Spinal cord (tissue), 10 donors: ENCODE data around the gene VIT. TPM values are rescaled to one million over a fixed set of nuclear protein-coding genes. Genes with fewer than 3 reads are reported as not detected.

ENCODE experiments used
- DNase-seq, 6 donors: peaks; one replicate each; pipeline versions ENCODE4 v3.0.0 to v3.0.0-alpha.2; 2013 to 2015; ENCODE audit warnings: low spot score in 6 of 6, low read depth in 4 of 6
- H3K27ac ChIP-seq: one replicate; pipeline ENCODE4 v1.5.1; 2013; ENCODE audit warnings: low read depth, low read length, control low read depth
- H3K27me3 ChIP-seq: one replicate; pipeline ENCODE4 v1.6.1; 2013; ENCODE audit warnings: low read length; ENCODE audit not compliant: control insufficient read depth, insufficient read depth
- H3K36me3 ChIP-seq: one replicate; pipeline ENCODE4 v1.6.1; 2013; ENCODE audit warnings: low read length; ENCODE audit not compliant: control insufficient read depth, insufficient read depth
- H3K4me1 ChIP-seq: one replicate; pipeline ENCODE4 v1.6.1; 2013; ENCODE audit warnings: low read length; ENCODE audit not compliant: control insufficient read depth, insufficient read depth
- H3K4me3 ChIP-seq: one replicate; pipeline ENCODE4 v1.5.1; 2013; ENCODE audit warnings: low read depth, low read length, control low read depth
- H3K9me3 ChIP-seq: one replicate; pipeline ENCODE4 v1.6.1; 2013; ENCODE audit warnings: low read length; ENCODE audit not compliant: control insufficient read depth, insufficient read depth
- WGBS: methylation state at CpG from one replicate; pipeline ENCODE4 v1.1.5; 2013; ENCODE audit warnings: missing lambda C conversion rate; ENCODE audit not compliant: insufficient coverage; 5-methylcytosine and 5-hydroxymethylcytosine counted together
- polyA plus RNA-seq, 2 donors: library from polyadenylated mRNA; unstranded; fragments of 120-200 nt; gene quantifications; one replicate each; pipeline ENCODE4 v1.2.1, GENCODE V29; 2013; ENCODE audit not compliant: insufficient read length in 2 of 2
- total RNA-seq, 2 donors: library from RNA; depleted of rRNA in 1 of 2; stranded (reverse); fragments of 120-200 nt in 1 of 2; fragments of >200 nt in 1 of 2; gene quantifications; one replicate each; pipeline versions ENCODE4 v1.2.3 to v1.2.4, GENCODE V29; 2013 to 2014
- donor health status: healthy.

The VIT gene
- total and polyA plus RNA-seq, 4 donors: 1.3 to 3.8 (median 1.5) TPM; not detected in 1

GRCh38 chr2:36662638-36663037 lies 33.9 kb upstream of the VIT start:
- Histone ChIP-seq H3K27me3 (no peaks in the 10 kb centered on the region), H3K27ac (no peak overlapping the region), H3K9me3 (no peaks in the 10 kb centered on the region), H3K4me3 (no peak overlapping the region), H3K4me1 (no peaks in the 10 kb centered on the region), H3K36me3 (no peaks in the 10 kb centered on the region)
- WGBS: 96% methylated on average over 6 of the region's 8 CpGs
- no peak for DNase-seq

GRCh38 chr2:36663295-36663694 lies 33.2 kb upstream of the VIT start:
- peak in 1 of 6 donors; percentile 15 for DNase-seq
- no CpG with 5 or more reads among the region's 2 CpGs for WGBS
- Histone ChIP-seq H3K27me3 (no peaks in the 10 kb centered on the region), H3K27ac (no peak overlapping the region), H3K4me1 (no peaks in the 10 kb centered on the region), H3K36me3 (no peaks in the 10 kb centered on the region), H3K9me3 (no peaks in the 10 kb centered on the region), H3K4me3 (no peak overlapping the region)

GRCh38 chr2:36663851-36664695 lies 32.4 kb upstream of the VIT start:
- no peaks in the 10 kb centered on the region for H3K36me3 ChIP-seq
- H3K4me1 ChIP-seq: no peaks in the 10 kb centered on the region
- WGBS: 60% methylated on average over 6 of the region's 12 CpGs
- H3K27me3 ChIP-seq: no peaks in the 10 kb centered on the region
- H3K4me3 ChIP-seq: no peak overlapping the region
- peak; percentile 15 to 90 (median 38) for DNase-seq
- no peak overlapping the region for H3K27ac ChIP-seq
- H3K9me3 ChIP-seq: no peaks in the 10 kb centered on the region

- Histone ChIP-seq H3K9me3 (no peaks in the 10 kb centered on the region), H3K27ac (no peak overlapping the region), H3K27me3 (no peaks in the 10 kb centered on the region), H3K4me3 (no peak overlapping the region), H3K4me1 (no peaks in the 10 kb centered on the region), H3K36me3 (no peaks in the 10 kb centered on the region)
- 57% methylated on average over 1 of the region's 1 CpG for WGBS
- DNase-seq: peak in 1 of 6 donors; percentile 45
Measured at GRCh38 chr2:36664696-36665076, 31.8 kb upstream of the VIT start.

GRCh38 chr2:36667931-36668330 lies 28.6 kb upstream of the VIT start:
- H3K4me3 ChIP-seq: no peak overlapping the region

GRCh38 chr2:36670881-36671595 lies 25.5 kb upstream of the VIT start:
- H3K36me3 ChIP-seq: no peaks in the 10 kb centered on the region
- DNase-seq: no peak
- no peaks in the 10 kb centered on the region for H3K27me3 ChIP-seq
- no peaks in the 10 kb centered on the region for H3K9me3 ChIP-seq
- no peak overlapping the region for H3K27ac ChIP-seq
- H3K4me1 ChIP-seq: no peaks in the 10 kb centered on the region
- no peak overlapping the region for H3K4me3 ChIP-seq
- WGBS: 100% methylated on average over 1 of the region's 6 CpGs

More at GRCh38 chr2:36667931-36668330, 28.6 kb upstream of the VIT start:
- Histone ChIP-seq H3K27ac (no peak overlapping the region), H3K36me3 (no peaks in the 10 kb centered on the region), H3K27me3 (no peaks in the 10 kb centered on the region), H3K4me1 (no peaks in the 10 kb centered on the region), H3K9me3 (no peaks in the 10 kb centered on the region)
- 50% methylated on average over 7 of the region's 9 CpGs for WGBS
- peak in 1 of 6 donors; percentile 28 for DNase-seq

GRCh38 chr2:36671731-36672130 lies 24.8 kb upstream of the VIT start:
- no peaks in the 10 kb centered on the region for H3K9me3 ChIP-seq

GRCh38 chr2:36672199-36672598 lies 24.3 kb upstream of the VIT start:
- Histone ChIP-seq H3K27me3 (no peaks in the 10 kb centered on the region), H3K4me1 (no peaks in the 10 kb centered on the region), H3K9me3 (no peaks in the 10 kb centered on the region), H3K36me3 (no peaks in the 10 kb centered on the region), H3K4me3 (no peak overlapping the region), H3K27ac (no peak overlapping the region)
- peak in 2 of 6 donors; percentile 25 to 63 for DNase-seq
- WGBS: no CpG with 5 or more reads among the region's 1 CpG

More at GRCh38 chr2:36671731-36672130, 24.8 kb upstream of the VIT start:
- Histone ChIP-seq H3K36me3 (no peaks in the 10 kb centered on the region), H3K27me3 (no peaks in the 10 kb centered on the region), H3K27ac (no peak overlapping the region), H3K4me3 (no peak overlapping the region), H3K4me1 (no peaks in the 10 kb centered on the region)
- no peak for DNase-seq
- WGBS: no CpG with 5 or more reads among the region's 2 CpGs

GRCh38 chr2:36675579-36676282 lies 20.8 kb upstream of the VIT start:
- DNase-seq: no peak
- Histone ChIP-seq H3K27me3 (no peaks in the 10 kb centered on the region), H3K4me1 (no peaks in the 10 kb centered on the region), H3K9me3 (no peaks in the 10 kb centered on the region), H3K4me3 (no peak overlapping the region), H3K36me3 (no peaks in the 10 kb centered on the region), H3K27ac (no peak overlapping the region)
